ENCODE results near the gene ITPK1. TPM values are rescaled to one million over a fixed set of nuclear protein-coding genes. Genes with fewer than 3 reads are reported as not detected.

Gene ITPK1
- total RNA-seq, 1 experiment from 2014 or later: 66.2 TPM

DNA sequence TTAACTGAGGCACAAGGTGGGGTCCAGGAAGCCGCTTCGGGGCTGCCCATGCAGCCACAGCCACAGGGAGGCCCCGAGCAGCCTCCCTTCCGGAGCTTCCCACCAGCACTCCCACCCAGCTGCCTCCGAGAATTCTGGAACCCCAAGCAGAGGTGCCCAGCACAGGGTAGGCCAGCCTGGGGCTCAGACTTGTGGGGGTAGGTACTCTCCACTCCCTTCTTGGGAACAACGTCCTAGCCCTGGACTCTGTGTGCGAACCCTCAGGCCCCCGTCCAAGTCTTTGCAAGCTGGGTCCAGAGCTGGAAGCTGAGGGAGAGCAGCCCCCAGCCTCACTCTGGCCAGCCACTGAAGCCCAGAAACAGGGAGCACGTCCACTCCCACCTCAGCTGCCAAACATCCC, 16.1 kb downstream of the ITPK1 start:
- no peaks in the 10 kb centered on the region for H3K27me3 ChIP-seq (ENCODE audit: low read length)
- intact Hi-C loops (cut with micrococcal nuclease): no loop called here
- H3K4me3 ChIP-seq (ENCODE audit: low read length): no peak overlapping the region
- DNase-seq: no peak
- no peaks in the 10 kb centered on the region for H3K9me3 ChIP-seq (ENCODE audit: low read length)
- no peak overlapping the region for H2AFZ ChIP-seq (ENCODE audit: low read length)
- no peaks in the 10 kb centered on the region; the same call in 1 of the 2 replicates for H4K20me1 ChIP-seq (ENCODE audit: low read length)
- H3K9ac ChIP-seq (ENCODE audit: low read length): no peak overlapping the region
- H3F3A ChIP-seq (ENCODE audit: low read length, unreplicated experiment): no peaks in the 10 kb centered on the region
- H3K79me2 ChIP-seq (ENCODE audit: low read length): peaks cover 84% of the 10 kb centered on the region
- H3K4me2 ChIP-seq (ENCODE audit: low read length): no peak overlapping the region
- no peaks in the 10 kb centered on the region for H3K36me3 ChIP-seq (ENCODE audit: low read depth, low read length)
- BruUV-seq (replicated peaks): no TSS peak
- POLR2A ChIA-PET (ENCODE audit: unreplicated experiment): no interaction called here
- H3K9me2 ChIP-seq (replicated peaks; ENCODE audit: low read length): no peaks in the 10 kb centered on the region
- ATAC-seq: no peak
- TF ChIP-seq, protein P1, sequence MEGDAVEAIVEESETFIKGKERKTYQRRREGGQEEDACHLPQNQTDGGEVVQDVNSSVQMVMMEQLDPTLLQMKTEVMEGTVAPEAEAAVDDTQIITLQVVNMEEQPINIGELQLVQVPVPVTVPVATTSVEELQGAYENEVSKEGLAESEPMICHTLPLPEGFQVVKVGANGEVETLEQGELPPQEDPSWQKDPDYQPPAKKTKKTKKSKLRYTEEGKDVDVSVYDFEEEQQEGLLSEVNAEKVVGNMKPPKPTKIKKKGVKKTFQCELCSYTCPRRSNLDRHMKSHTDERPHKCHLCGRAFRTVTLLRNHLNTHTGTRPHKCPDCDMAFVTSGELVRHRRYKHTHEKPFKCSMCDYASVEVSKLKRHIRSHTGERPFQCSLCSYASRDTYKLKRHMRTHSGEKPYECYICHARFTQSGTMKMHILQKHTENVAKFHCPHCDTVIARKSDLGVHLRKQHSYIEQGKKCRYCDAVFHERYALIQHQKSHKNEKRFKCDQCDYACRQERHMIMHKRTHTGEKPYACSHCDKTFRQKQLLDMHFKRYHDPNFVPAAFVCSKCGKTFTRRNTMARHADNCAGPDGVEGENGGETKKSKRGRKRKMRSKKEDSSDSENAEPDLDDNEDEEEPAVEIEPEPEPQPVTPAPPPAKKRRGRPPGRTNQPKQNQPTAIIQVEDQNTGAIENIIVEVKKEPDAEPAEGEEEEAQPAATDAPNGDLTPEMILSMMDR (conservative IDR thresholded peaks at IDR 0.05; ENCODE audit: low read depth, low read length): no peak
- no peak for TF ChIP-seq EZH2 (IDR thresholded peaks at IDR 0.05; ENCODE audit: low read length, unreplicated experiment)
- TF ChIP-seq EZH2phosphoT487 (IDR thresholded peaks at IDR 0.05; ENCODE audit: borderline replicate concordance, low read length): no peak
- H3K27ac ChIP-seq (ENCODE audit: low read length): no peak overlapping the region
- CTCF ChIA-PET: no interaction called here
- peaks cover 7% of the 10 kb centered on the region; the same call in 1 of the 2 replicates for H3K4me1 ChIP-seq (ENCODE audit: insufficient read depth, low read length)

- H2AFZ ChIP-seq (ENCODE audit: low read length): no peak overlapping the region
- H3K9me2 ChIP-seq (replicated peaks; ENCODE audit: low read length): no peaks in the 10 kb centered on the region
- no peak overlapping the region for H3K9ac ChIP-seq (ENCODE audit: low read length)
- peaks cover 7% of the 10 kb centered on the region; the same call in 1 of the 2 replicates for H3K4me1 ChIP-seq (ENCODE audit: insufficient read depth, low read length)
- H3K4me3 ChIP-seq (ENCODE audit: low read length): no peak overlapping the region
- TF ChIP-seq EZH2 (IDR thresholded peaks at IDR 0.05; ENCODE audit: low read length, unreplicated experiment): no peak
- TF ChIP-seq, protein P1 (conservative IDR thresholded peaks at IDR 0.05; ENCODE audit: low read depth, low read length): no peak
- no peak for TF ChIP-seq EZH2phosphoT487 (IDR thresholded peaks at IDR 0.05; ENCODE audit: borderline replicate concordance, low read length)
- H3F3A ChIP-seq (ENCODE audit: low read length, unreplicated experiment): no peaks in the 10 kb centered on the region
- H3K27me3 ChIP-seq (ENCODE audit: low read length): no peaks in the 10 kb centered on the region
- H4K20me1 ChIP-seq (ENCODE audit: low read length): no peaks in the 10 kb centered on the region; the same call in 1 of the 2 replicates
- H3K36me3 ChIP-seq (ENCODE audit: low read depth, low read length): no peaks in the 10 kb centered on the region
- H3K9me3 ChIP-seq (ENCODE audit: low read length): no peaks in the 10 kb centered on the region
- H3K27ac ChIP-seq (ENCODE audit: low read length): no peak overlapping the region
- intact Hi-C loops (cut with micrococcal nuclease): no loop called here
- H3K4me2 ChIP-seq (ENCODE audit: low read length): no peak overlapping the region
- BruUV-seq (replicated peaks): no TSS peak
- DNase-seq (no peak), ATAC-seq (no peak)
- POLR2A ChIA-PET (ENCODE audit: unreplicated experiment): no interaction called here
- H3K79me2 ChIP-seq (ENCODE audit: low read length): peaks cover 84% of the 10 kb centered on the region
- CTCF ChIA-PET: no interaction called here
Observed at GRCh38 chr14:93099196-93099595, 16.5 kb downstream of the ITPK1 start.

GRCh38 chr14:93096691-93097322, 18.9 kb downstream of the ITPK1 start:
- H3K27ac ChIP-seq (ENCODE audit: low read length): no peak overlapping the region

More at GRCh38 chr14:93096691-93097322, 18.9 kb downstream of the ITPK1 start:
- BruUV-seq (replicated peaks): no TSS peak
- Histone ChIP-seq H3K4me3 (ENCODE audit: low read length) (no peak overlapping the region), H3K4me2 (ENCODE audit: low read length) (no peak overlapping the region), H3F3A (ENCODE audit: low read length, unreplicated experiment) (no peaks in the 10 kb centered on the region), H3K9ac (ENCODE audit: low read length) (no peak overlapping the region), H4K20me1 (ENCODE audit: low read length) (no peaks in the 10 kb centered on the region; the same call in 1 of the 2 replicates), H2AFZ (ENCODE audit: low read length) (no peak overlapping the region), H3K79me2 (ENCODE audit: low read length) (peaks cover 79% of the 10 kb centered on the region), H3K9me3 (ENCODE audit: low read length) (no peaks in the 10 kb centered on the region), H3K9me2 (replicated peaks; ENCODE audit: low read length) (no peaks in the 10 kb centered on the region), H3K4me1 (ENCODE audit: insufficient read depth, low read length) (no peaks in the 10 kb centered on the region), H3K36me3 (ENCODE audit: low read depth, low read length) (no peaks in the 10 kb centered on the region), H3K27me3 (ENCODE audit: low read length) (no peaks in the 10 kb centered on the region)
- DNase-seq: no peak
- TF ChIP-seq EZH2phosphoT487 (IDR thresholded peaks at IDR 0.05; ENCODE audit: borderline replicate concordance, low read length): no peak
- TF ChIP-seq, protein P1 (conservative IDR thresholded peaks at IDR 0.05; ENCODE audit: low read depth, low read length): no peak
- POLR2A ChIA-PET (ENCODE audit: unreplicated experiment): no interaction called here
- CTCF ChIA-PET: no interaction called here
- no peak for ATAC-seq
- intact Hi-C loops (cut with micrococcal nuclease): no loop called here

Data from PC-3 (cell line).